Neural cell (in vitro differentiated cells): ENCODE data around the gene CNR2. TPM values are rescaled to one million over a fixed set of nuclear protein-coding genes. Genes with fewer than 3 reads are reported as not detected.
"Not testable (repeated sequence)": the region's sequence is repeated elsewhere in the genome, so short reads cannot be mapped to it uniquely, and the experiment has no call there.

ENCODE experiments used
- H2AFZ ChIP-seq: fragments of 200-600, 300-800 bp; sonication (generic), shearing (Covaris generic); 2 replicates; pipeline ENCODE4 v1.6.0; 2014; ENCODE audit warnings: low read depth, mild to moderate bottlenecking, antibody characterized with exemption, low read length, moderate library complexity
- H3F3A ChIP-seq: fragments of 200-600 bp; shearing (Covaris generic); 2 replicates; pipeline ENCODE4 v1.6.1; 2016; ENCODE audit warnings: mild to moderate bottlenecking, moderate library complexity, mixed read lengths, antibody characterized with exemption, low read length; ENCODE audit not compliant: insufficient read depth, poor library complexity, severe bottlenecking
- H3K27ac ChIP-seq: fragments of 200-600, 300-800 bp; sonication (generic), shearing (Covaris generic); 2 replicates; pipeline ENCODE4 v1.5.1; 2014; ENCODE audit warnings: mild to moderate bottlenecking, low read length, moderate library complexity
- H3K27me3 ChIP-seq: fragments of 300-800, 200-600 bp; sonication (generic), shearing (Covaris generic); 2 replicates; pipeline ENCODE4 v1.6.0; 2014; ENCODE audit warnings: mild to moderate bottlenecking, low read depth, low read length, moderate library complexity; ENCODE audit not compliant: insufficient read depth
- H3K36me3 ChIP-seq: fragments of 300-800, 200-600 bp; sonication (generic), shearing (Covaris generic); 2 replicates; pipeline ENCODE4 v1.5.1; 2014; ENCODE audit warnings: mild to moderate bottlenecking, antibody characterized with exemption, low read length, moderate library complexity; ENCODE audit not compliant: insufficient read depth
- H3K4me2 ChIP-seq: fragments of 300-800, 200-600 bp; sonication (generic), shearing (Covaris generic); 2 replicates; pipeline ENCODE4 v1.6.0; 2014; ENCODE audit warnings: mild to moderate bottlenecking, low read length
- H3K4me3 ChIP-seq: fragments of 300-800, 200-600 bp; sonication (generic), shearing (Covaris generic); 2 replicates; pipeline ENCODE4 v1.5.1; 2014; ENCODE audit warnings: mild to moderate bottlenecking, low read length, moderate library complexity
- H3K79me2 ChIP-seq: fragments of 200-600 bp; shearing (Covaris generic); replicated peaks from 2 replicates; pipeline ENCODE4 v1.6.0; 2014; ENCODE audit warnings: mild to moderate bottlenecking, low read length, moderate library complexity; ENCODE audit not compliant: insufficient read depth
- H3K9ac ChIP-seq: fragments of 300-800, 200-600 bp; sonication (generic), shearing (Covaris generic); 2 replicates; pipeline ENCODE4 v1.6.1; 2016; ENCODE audit warnings: mild to moderate bottlenecking, low read length, mixed read lengths
- H3K9me2 ChIP-seq: fragments of 200-600 bp; shearing (Covaris generic); 2 replicates; pipeline ENCODE4 v1.6.1; 2016; ENCODE audit warnings: mild to moderate bottlenecking, low read length, mixed read lengths; ENCODE audit not compliant: insufficient read depth
- H3K9me3 ChIP-seq: fragments of 200-600, 300-800 bp; sonication (generic), shearing (Covaris generic); 2 replicates; pipeline ENCODE4 v1.6.1; 2016; ENCODE audit warnings: mild to moderate bottlenecking, mixed run types, low read length, moderate library complexity, mixed read lengths
- H4K20me1 ChIP-seq: fragments of 200-600 bp; shearing (Covaris generic); 2 replicates; pipeline ENCODE4 v1.6.1; 2016; ENCODE audit warnings: mild to moderate bottlenecking, mixed run types; ENCODE audit not compliant: insufficient read depth
- EP300 ChIP-seq: fragments of 450-650 bp; conservative IDR thresholded peaks from 2 replicates; pipeline ENCODE4 v1.6.1; 2014; ENCODE audit warnings: antibody characterized with exemption, mild to moderate bottlenecking, moderate library complexity; ENCODE audit not compliant: poor library complexity, severe bottlenecking
- EZH2 ChIP-seq: fragments of 200-600, 300-800 bp; shearing (Covaris generic), sonication (generic); IDR thresholded peaks from 2 replicates; pipeline ENCODE4 v1.6.1; 2014; ENCODE audit warnings: antibody characterized with exemption, low read length, borderline replicate concordance, mild to moderate bottlenecking; ENCODE audit not compliant: insufficient read depth, poor library complexity, severe bottlenecking
- MXI1 ChIP-seq: fragments of 450-650 bp; conservative IDR thresholded peaks from 2 replicates; pipeline ENCODE4 v1.6.1; 2014; ENCODE audit warnings: antibody characterized with exemption, mild to moderate bottlenecking; ENCODE audit not compliant: poor library complexity, severe bottlenecking
- POLR2AphosphoS5 ChIP-seq: IDR thresholded peaks from 2 replicates; pipeline ENCODE4 v1.6.1; 2012
- RAD21 ChIP-seq: fragments of 450-650 bp; conservative IDR thresholded peaks from 2 replicates; pipeline ENCODE4 v1.6.1; 2014; ENCODE audit warnings: antibody characterized with exemption, mild to moderate bottlenecking, moderate library complexity
- SMC3 ChIP-seq: fragments of 450-650 bp; conservative IDR thresholded peaks from 2 replicates; pipeline ENCODE4 v1.6.1; 2014; ENCODE audit warnings: antibody characterized with exemption, mild to moderate bottlenecking, moderate library complexity; ENCODE audit not compliant: poor library complexity
- TAF1 ChIP-seq: IDR thresholded peaks from 2 replicates; pipeline ENCODE4 v1.6.1; 2012; ENCODE audit warnings: low read depth
- polyA plus RNA-seq: library from polyadenylated mRNA; depleted of rRNA; stranded (reverse); fragments of >200 nt; gene quantifications from 2 replicates; pipeline ENCODE4 v1.2.3, GENCODE V29; 2014
- TF ChIP-seq, protein P1 (sequence below): fragments of 450-650 bp; IDR thresholded peaks from 2 replicates; pipeline ENCODE4 v1.5.1; 2014; ENCODE audit warnings: antibody characterized with exemption, mild to moderate bottlenecking, moderate library complexity; ENCODE audit not compliant: poor library complexity, severe bottlenecking
- TF ChIP-seq, protein P2 (sequence below): IDR thresholded peaks from 2 replicates; pipeline ENCODE4 v1.6.1; 2012; ENCODE audit warnings: borderline replicate concordance

The CNR2 gene
- polyA plus RNA-seq, 1 donor from 2014 or later: not detected

DNA sequence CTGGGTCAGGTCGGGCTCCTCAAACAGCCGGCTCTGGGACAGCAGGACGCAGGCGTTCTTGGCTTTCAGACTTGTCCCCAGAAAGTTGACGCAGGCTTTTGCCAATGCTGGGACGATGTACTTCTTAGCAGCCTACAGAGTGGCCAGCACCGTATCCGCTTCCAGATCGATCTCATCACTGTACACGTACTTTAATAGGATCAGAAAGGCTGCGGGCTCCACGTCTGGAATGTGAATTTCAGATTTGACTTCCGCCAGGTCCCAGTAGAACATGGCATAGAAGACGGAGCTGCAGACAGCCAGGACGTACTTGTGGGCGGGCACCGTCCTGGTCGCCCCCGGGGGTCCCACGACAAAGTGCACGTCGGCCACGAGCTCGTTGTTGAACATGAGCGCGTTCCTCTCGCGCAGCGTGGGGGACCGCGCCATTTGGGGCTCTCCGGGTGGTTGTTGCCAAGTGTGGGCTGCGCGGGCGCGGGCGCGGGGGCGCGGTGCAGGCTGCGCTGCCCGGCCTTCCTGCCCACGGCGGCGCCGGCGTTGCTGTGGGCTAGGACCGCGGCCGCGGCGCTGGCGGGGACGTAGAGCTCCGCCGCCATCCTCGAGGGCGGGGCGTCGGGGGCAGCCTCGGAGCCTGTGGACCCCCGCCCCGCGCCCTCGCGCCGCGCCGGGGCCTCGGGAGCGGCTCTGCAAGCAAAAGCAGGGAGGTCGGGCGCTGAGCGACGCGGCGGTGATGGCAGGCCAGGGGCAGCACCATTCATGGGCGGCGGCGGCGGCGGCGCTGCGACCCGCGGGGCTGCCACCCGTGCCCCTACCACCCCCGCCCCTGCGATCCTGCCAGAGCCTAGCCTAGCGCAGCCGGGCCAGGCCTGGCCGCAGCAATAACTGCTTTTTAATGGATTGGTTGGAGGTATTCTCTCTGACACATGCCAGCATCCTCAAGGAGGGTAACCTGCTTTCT, 10.6 kb downstream of the CNR2 start:
- no peak for TF ChIP-seq SMC3
- no peak for TF ChIP-seq MXI1
- TF ChIP-seq, protein P1, sequence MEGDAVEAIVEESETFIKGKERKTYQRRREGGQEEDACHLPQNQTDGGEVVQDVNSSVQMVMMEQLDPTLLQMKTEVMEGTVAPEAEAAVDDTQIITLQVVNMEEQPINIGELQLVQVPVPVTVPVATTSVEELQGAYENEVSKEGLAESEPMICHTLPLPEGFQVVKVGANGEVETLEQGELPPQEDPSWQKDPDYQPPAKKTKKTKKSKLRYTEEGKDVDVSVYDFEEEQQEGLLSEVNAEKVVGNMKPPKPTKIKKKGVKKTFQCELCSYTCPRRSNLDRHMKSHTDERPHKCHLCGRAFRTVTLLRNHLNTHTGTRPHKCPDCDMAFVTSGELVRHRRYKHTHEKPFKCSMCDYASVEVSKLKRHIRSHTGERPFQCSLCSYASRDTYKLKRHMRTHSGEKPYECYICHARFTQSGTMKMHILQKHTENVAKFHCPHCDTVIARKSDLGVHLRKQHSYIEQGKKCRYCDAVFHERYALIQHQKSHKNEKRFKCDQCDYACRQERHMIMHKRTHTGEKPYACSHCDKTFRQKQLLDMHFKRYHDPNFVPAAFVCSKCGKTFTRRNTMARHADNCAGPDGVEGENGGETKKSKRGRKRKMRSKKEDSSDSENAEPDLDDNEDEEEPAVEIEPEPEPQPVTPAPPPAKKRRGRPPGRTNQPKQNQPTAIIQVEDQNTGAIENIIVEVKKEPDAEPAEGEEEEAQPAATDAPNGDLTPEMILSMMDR: no peak
- TF ChIP-seq, protein P2, sequence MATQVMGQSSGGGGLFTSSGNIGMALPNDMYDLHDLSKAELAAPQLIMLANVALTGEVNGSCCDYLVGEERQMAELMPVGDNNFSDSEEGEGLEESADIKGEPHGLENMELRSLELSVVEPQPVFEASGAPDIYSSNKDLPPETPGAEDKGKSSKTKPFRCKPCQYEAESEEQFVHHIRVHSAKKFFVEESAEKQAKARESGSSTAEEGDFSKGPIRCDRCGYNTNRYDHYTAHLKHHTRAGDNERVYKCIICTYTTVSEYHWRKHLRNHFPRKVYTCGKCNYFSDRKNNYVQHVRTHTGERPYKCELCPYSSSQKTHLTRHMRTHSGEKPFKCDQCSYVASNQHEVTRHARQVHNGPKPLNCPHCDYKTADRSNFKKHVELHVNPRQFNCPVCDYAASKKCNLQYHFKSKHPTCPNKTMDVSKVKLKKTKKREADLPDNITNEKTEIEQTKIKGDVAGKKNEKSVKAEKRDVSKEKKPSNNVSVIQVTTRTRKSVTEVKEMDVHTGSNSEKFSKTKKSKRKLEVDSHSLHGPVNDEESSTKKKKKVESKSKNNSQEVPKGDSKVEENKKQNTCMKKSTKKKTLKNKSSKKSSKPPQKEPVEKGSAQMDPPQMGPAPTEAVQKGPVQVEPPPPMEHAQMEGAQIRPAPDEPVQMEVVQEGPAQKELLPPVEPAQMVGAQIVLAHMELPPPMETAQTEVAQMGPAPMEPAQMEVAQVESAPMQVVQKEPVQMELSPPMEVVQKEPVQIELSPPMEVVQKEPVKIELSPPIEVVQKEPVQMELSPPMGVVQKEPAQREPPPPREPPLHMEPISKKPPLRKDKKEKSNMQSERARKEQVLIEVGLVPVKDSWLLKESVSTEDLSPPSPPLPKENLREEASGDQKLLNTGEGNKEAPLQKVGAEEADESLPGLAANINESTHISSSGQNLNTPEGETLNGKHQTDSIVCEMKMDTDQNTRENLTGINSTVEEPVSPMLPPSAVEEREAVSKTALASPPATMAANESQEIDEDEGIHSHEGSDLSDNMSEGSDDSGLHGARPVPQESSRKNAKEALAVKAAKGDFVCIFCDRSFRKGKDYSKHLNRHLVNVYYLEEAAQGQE: no peak
- no peak for TF ChIP-seq POLR2AphosphoS5
- no peak for TF ChIP-seq EZH2
- TF ChIP-seq EP300: no peak
- TF ChIP-seq RAD21: no peak
- TF ChIP-seq TAF1: no peak
- H3K27ac ChIP-seq: no peak overlapping the region
- H2AFZ ChIP-seq: no peak overlapping the region
- H3K36me3 ChIP-seq: no peaks in the 10 kb centered on the region
- peaks cover 36% of the 10 kb centered on the region for H3K27me3 ChIP-seq
- H3K9me2 ChIP-seq: no peaks in the 10 kb centered on the region
- no peaks in the 10 kb centered on the region for H3K9me3 ChIP-seq
- no peaks in the 10 kb centered on the region for H4K20me1 ChIP-seq
- H3K9ac ChIP-seq: peak overlapping the region; percentile 12
- no peaks in the 10 kb centered on the region for H3K79me2 ChIP-seq
- peak overlapping the region; percentile 50 for H3K4me3 ChIP-seq
- H3F3A ChIP-seq: no peaks in the 10 kb centered on the region
- no peak overlapping the region for H3K4me2 ChIP-seq

DNA sequence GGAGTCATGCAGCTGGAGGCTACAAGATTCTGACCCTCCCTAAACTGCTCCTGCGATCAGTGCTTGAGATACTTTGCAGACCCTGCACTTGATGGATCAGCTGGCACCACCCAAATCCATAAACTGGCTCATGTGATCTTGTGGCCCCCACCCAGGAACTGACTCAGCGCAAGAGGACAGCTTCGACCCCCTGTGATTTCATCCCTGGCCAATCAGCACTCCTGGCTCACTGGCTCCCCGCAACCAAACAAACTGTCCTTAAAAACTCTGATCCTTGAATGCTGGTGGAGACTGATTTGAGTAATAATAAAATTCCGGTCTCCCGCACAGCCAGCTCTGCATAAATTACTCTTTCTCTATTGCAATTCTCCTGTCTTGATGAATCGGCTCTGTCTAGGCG, 13.1 kb downstream of the CNR2 start:
- H3K9ac ChIP-seq, H3K36me3 ChIP-seq, H3K4me2 ChIP-seq, H3K9me2 ChIP-seq, H4K20me1 ChIP-seq, H3K79me2 ChIP-seq, H3K4me3 ChIP-seq, H3K9me3 ChIP-seq, H3F3A ChIP-seq, H2AFZ ChIP-seq, H3K27ac ChIP-seq: not testable (repeated sequence)
- H3K27me3 ChIP-seq: peaks cover 36% of the 10 kb centered on the region
